ENCODE results near the gene C1QTNF3. TPM values are rescaled to one million over a fixed set of nuclear protein-coding genes. Genes with fewer than 3 reads are reported as not detected.

C1QTNF3 gene
- total RNA-seq, 4 donors from 2014 or later: 5.0 to 9.4 (median 7.0) TPM

- H3K9me3 ChIP-seq: no peaks in the 10 kb centered on the region
- H3K4me1 ChIP-seq: peaks cover 0 to 6% (median 0%) of the 10 kb centered on the region in 4 donors
- no peaks in the 10 kb centered on the region for H3K27me3 ChIP-seq
- DNase-seq (ENCODE audit: low spot score in 2 of 2): no peak
- TF ChIP-seq EP300 (IDR thresholded peaks at IDR 0.05) (no peak), POLR2A (IDR thresholded peaks at IDR 0.05) (no peak), CTCF (IDR thresholded peaks at IDR 0.05) (no peak)
- H3K27ac ChIP-seq: no peak within 1 kb of the TSS
- peaks cover 0 to 36% (median 0%) of the 10 kb centered on the region in 3 donors for H3K36me3 ChIP-seq
- no peak within 1 kb of the TSS for H3K4me3 ChIP-seq
- WGBS, 2 donors: 78% methylated on average over 7 of the region's 7 CpGs
Measured at GRCh38 chr5:33984671-33985124, 58.3 kb downstream of the C1QTNF3 start, which contains the start of gene SLC45A2. TSS of gene SLC45A2 (minus strand) at chr5:33984693. CDS start at chr5:33984583, 110 bp downstream.

- no peak overlapping the region for H3K27ac ChIP-seq
- no peak for DNase-seq (ENCODE audit: low spot score in 2 of 2)
- H3K9me3 ChIP-seq: no peaks in the 10 kb centered on the region
- H3K4me3 ChIP-seq: no peak overlapping the region
- TF ChIP-seq EP300 (IDR thresholded peaks at IDR 0.05) (no peak), POLR2A (IDR thresholded peaks at IDR 0.05) (no peak), CTCF (IDR thresholded peaks at IDR 0.05) (no peak)
- H3K4me1 ChIP-seq: peaks cover 0 to 6% (median 0%) of the 10 kb centered on the region in 4 donors
- peaks cover 0 to 31% (median 0%) of the 10 kb centered on the region in 3 donors for H3K36me3 ChIP-seq
- 89 to 96% methylated on average over 13 to 15 of the region's 15 CpGs for WGBS, 2 donors
- H3K27me3 ChIP-seq: no peaks in the 10 kb centered on the region
Measured at GRCh38 chr5:33984178-33984577, 58.8 kb downstream of the C1QTNF3 start.

- H3K4me3 ChIP-seq: no peak overlapping the region
- WGBS, 2 donors: 58 to 61% methylated on average over 8 of the region's 8 CpGs
- peaks cover 0 to 7% (median 0%) of the 10 kb centered on the region in 4 donors for H3K4me1 ChIP-seq
- H3K27me3 ChIP-seq: no peaks in the 10 kb centered on the region
- H3K9me3 ChIP-seq: no peaks in the 10 kb centered on the region
- DNase-seq (ENCODE audit: low spot score in 2 of 2): no peak
- peaks cover 0 to 5% (median 0%) of the 10 kb centered on the region in 3 donors for H3K36me3 ChIP-seq
- H3K27ac ChIP-seq: no peak overlapping the region
- TF ChIP-seq EP300 (IDR thresholded peaks at IDR 0.05) (no peak), CTCF (IDR thresholded peaks at IDR 0.05) (no peak), POLR2A (IDR thresholded peaks at IDR 0.05) (no peak)
Measured at GRCh38 chr5:33981408-33982162, 61.4 kb downstream of the C1QTNF3 start.

- Histone ChIP-seq H3K36me3 (no peaks in the 10 kb centered on the region), H3K27me3 (no peaks in the 10 kb centered on the region), H3K4me1 (peaks cover 0 to 20% (median 0%) of the 10 kb centered on the region in 4 donors), H3K27ac (no peak overlapping the region), H3K9me3 (no peaks in the 10 kb centered on the region), H3K4me3 (no peak overlapping the region)
- no peak for DNase-seq (ENCODE audit: low spot score in 2 of 2)
- 84 to 92% methylated on average over 3 of the region's 3 CpGs for WGBS, 2 donors
- TF ChIP-seq CTCF (IDR thresholded peaks at IDR 0.05) (no peak), POLR2A (IDR thresholded peaks at IDR 0.05) (no peak), EP300 (IDR thresholded peaks at IDR 0.05) (no peak)
Measured at GRCh38 chr5:33980030-33980429, 63.0 kb downstream of the C1QTNF3 start.

- Histone ChIP-seq H3K27ac (no peak overlapping the region), H3K4me3 (no peak overlapping the region), H3K27me3 (no peaks in the 10 kb centered on the region), H3K4me1 (peaks cover 0 to 20% (median 0%) of the 10 kb centered on the region in 4 donors), H3K36me3 (no peaks in the 10 kb centered on the region), H3K9me3 (no peaks in the 10 kb centered on the region)
- no peak for DNase-seq (ENCODE audit: low spot score in 2 of 2)
- TF ChIP-seq EP300 (IDR thresholded peaks at IDR 0.05): no peak
- WGBS, 2 donors: 82 to 95% methylated on average over 1 of the region's 1 CpG
Measured at GRCh38 chr5:33978306-33978705, 64.7 kb downstream of the C1QTNF3 start.

Measured in tibial nerve (tissue), 4 donors.